A549 (cell line): Measurements from ENCODE around the gene TWF1. TPM values are rescaled to one million over a fixed set of nuclear protein-coding genes. Genes with fewer than 3 reads are reported as not detected.
"Not testable (repeated sequence)": the region's sequence is repeated elsewhere in the genome, so short reads cannot be mapped to it uniquely, and the experiment has no call there.

Experiments
- ATAC-seq, 2 experiments: fragments of 200-7000 bp in 1 of 2; fragments of >200 bp in 1 of 2; cut with Nextera tagmentation in 1 of 2; cut with Tn5 transposase in 1 of 2; 3 replicates each; pipeline versions ENCODE4 v1.8.0 to v1.9.1; 2018 to 2020; ENCODE audit warnings: mild to moderate bottlenecking in 1 of 2, moderate library complexity in 1 of 2
- CTCF ChIA-PET: fragments of 300-600 bp; sonication (Branson Sonifier 250); formaldehyde crosslinking; extraction: SDS; loops from one replicate; lab custom pipeline; 2021; ENCODE audit warnings: antibody characterized with exemption, inconsistent platforms; lab: Yijun Ruan, JAX
- POLR2A ChIA-PET: fragments of 350-600 bp; formaldehyde crosslinking; extraction: SDS; loops from one replicate; lab custom pipeline; 2021; ENCODE audit warnings: antibody characterized with exemption, inconsistent platforms; lab: Yijun Ruan, JAX
- DNase-seq, 2 experiments: peaks; one replicate each; pipeline versions ENCODE4 v3.0.0 to v3.0.0-alpha.2; 2011 to 2016; ENCODE audit warnings: low read depth in 1 of 2, low spot score in 1 of 2
- FAIRE-seq: peaks from 2 replicates; lab custom pipeline; 2011; peaks lifted over from hg19 to GRCh38; lab: Jason Lieb, UNC
- H3K27ac ChIP-seq, 2 experiments: fragments of >200 bp; sonication (Bioruptor Twin); formaldehyde crosslinking; 3 replicates each; pipeline ENCODE4 v1.5.1; 2016 to 2017
- H3K4me1 ChIP-seq: fragments of >200 bp; sonication (Bioruptor Twin); formaldehyde crosslinking; 3 replicates; pipeline ENCODE4 v1.6.1; 2016
- H3K4me2 ChIP-seq: fragments of >200 bp; sonication (Bioruptor Twin); formaldehyde crosslinking; 3 replicates; pipeline ENCODE4 v1.6.1; 2016
- H3K4me3 ChIP-seq: fragments of >200 bp; sonication (Bioruptor Twin); formaldehyde crosslinking; 3 replicates; pipeline ENCODE4 v1.5.1; 2016
- H3K9me3 ChIP-seq: fragments of >200 bp; sonication (Bioruptor Twin); formaldehyde crosslinking; 3 replicates; pipeline ENCODE4 v1.6.1; 2016
- BCL3 ChIP-seq: fragments of >200 bp; sonication (Bioruptor Twin); formaldehyde crosslinking; IDR thresholded peaks from 3 replicates; pipeline ENCODE4 v1.6.1; 2016
- BHLHE40 ChIP-seq: IDR thresholded peaks from 2 replicates; pipeline ENCODE4 v1.6.1; 2012; ENCODE audit warnings: low read depth, low read length, inconsistent platforms
- CEBPB ChIP-seq, 2 experiments: fragments of >200 bp in 1 of 2; sonication (Bioruptor Twin) in 1 of 2; formaldehyde crosslinking in 1 of 2; IDR thresholded peaks; 2 replicates each; pipeline ENCODE4 v1.6.1; 2012 to 2016
- CHD4 ChIP-seq: fragments of 200-600 bp; sonication (generic); IDR thresholded peaks from 2 replicates; pipeline ENCODE4 v1.6.1; 2016; ENCODE audit warnings: antibody characterized with exemption, mild to moderate bottlenecking, borderline replicate concordance
- ESRRA ChIP-seq: fragments of 150-350 bp; IDR thresholded peaks from 2 replicates; pipeline ENCODE4 v1.6.1; 2014; ENCODE audit warnings: mild to moderate bottlenecking, low read length, borderline replicate concordance
- HES2 ChIP-seq: fragments of >200 bp; sonication (Bioruptor Twin); formaldehyde crosslinking; IDR thresholded peaks from 2 replicates; pipeline ENCODE4 v1.6.1; 2016
- HOXB13 ChIP-seq: fragments of 250-450 bp; sonication (Bioruptor Pico); IDR thresholded peaks from 2 replicates; pipeline ENCODE4 v1.5.0; 2020; ENCODE audit warnings: low read depth, mild to moderate bottlenecking, moderate library complexity
- POLR2A ChIP-seq: IDR thresholded peaks from 2 replicates; pipeline ENCODE4 v1.6.1; 2012; ENCODE audit warnings: mild to moderate bottlenecking, low read length
- RARB ChIP-seq: fragments of 250-450 bp; sonication (Bioruptor Pico); IDR thresholded peaks from 2 replicates; pipeline ENCODE4 v1.8.0; 2021; ENCODE audit warnings: mild to moderate bottlenecking, moderate library complexity
- TFCP2L1 ChIP-seq: fragments of 250-450 bp; sonication (Bioruptor Pico); IDR thresholded peaks from 2 replicates; pipeline ENCODE4 v1.5.0; 2021; ENCODE audit warnings: mild to moderate bottlenecking
- USF2 ChIP-seq: fragments of 450-650 bp; IDR thresholded peaks from 2 replicates; pipeline ENCODE4 v1.6.1; 2014; ENCODE audit warnings: antibody characterized with exemption
- ZC3H11A ChIP-seq: fragments of 450-650 bp; IDR thresholded peaks from 2 replicates; pipeline ENCODE4 v1.6.1; 2014; ENCODE audit warnings: antibody characterized with exemption, mild to moderate bottlenecking
- ZFP36 ChIP-seq: fragments of 450-650 bp; IDR thresholded peaks from 2 replicates; pipeline ENCODE4 v1.6.1; 2014; ENCODE audit warnings: borderline replicate concordance; ENCODE audit not compliant: partially characterized antibody
- ZSCAN20 ChIP-seq: fragments of 250-450 bp; sonication (Bioruptor Pico); IDR thresholded peaks from 2 replicates; pipeline ENCODE4 v1.8.0; 2022; ENCODE audit warnings: mild to moderate bottlenecking, moderate library complexity
- WGBS: methylation state at CpG from one replicate; pipeline ENCODE4 v1.1.6; 2017; ENCODE audit errors: missing lambda C conversion rate; 5-methylcytosine and 5-hydroxymethylcytosine counted together
- polyA plus RNA-seq, 4 experiments: library from polyadenylated mRNA; depleted of rRNA in 3 of 4; stranded (reverse); fragments of >200 nt; fragmentation: RNase III in 1 of 4; extraction: RNeasy Plus Mini Kit Qiagen cat#74134 plus additional on column Dnase treatment in 1 of 4; gene quantifications; 2 replicates in 3 of 4; 3 replicates in 1 of 4; pipeline ENCODE4 v1.2.3, GENCODE V29; 2011 to 2017
- TF ChIP-seq, protein P1 (sequence below): fragments of 250-450 bp; sonication (Bioruptor Pico); IDR thresholded peaks from 2 replicates; pipeline ENCODE4 v1.5.0; 2021; ENCODE audit warnings: mild to moderate bottlenecking, moderate library complexity, borderline replicate concordance
- TF ChIP-seq, protein P2 (sequence below): fragments of >200 bp; sonication (Bioruptor Twin); formaldehyde crosslinking; IDR thresholded peaks from 3 replicates; pipeline ENCODE4 v1.5.1; 2016
- TF ChIP-seq, protein P3 (sequence below): fragments of 150-350 bp; IDR thresholded peaks from 2 replicates; pipeline ENCODE4 v1.6.1; 2014; ENCODE audit warnings: low read depth, mild to moderate bottlenecking, low read length

The TWF1 gene
- polyA plus RNA-seq, 2 of the 4 experiments (the other 2 are of a cell fraction): 83.1 to 173 TPM

DNA sequence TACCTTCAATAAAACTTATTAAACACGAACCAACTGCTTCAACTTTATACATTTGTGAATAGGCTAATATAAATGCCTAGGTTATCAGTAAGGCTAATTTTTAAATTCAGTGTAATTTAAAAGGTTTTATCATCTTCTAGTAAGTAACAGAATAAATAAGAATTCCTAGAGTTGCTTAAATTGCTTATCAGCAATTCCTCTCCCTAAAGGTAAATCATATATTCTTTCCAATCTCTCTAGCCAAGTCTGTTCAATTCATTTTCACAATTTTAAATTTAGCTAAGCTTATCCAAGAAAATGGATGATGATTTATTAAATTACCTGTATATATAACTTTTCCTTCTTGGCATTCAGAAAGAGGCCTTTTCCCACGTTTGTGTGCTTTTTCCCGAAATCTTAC is 52.1 kb downstream of the TWF1 start:
- no peak overlapping the region for H3K4me2 ChIP-seq
- ChIA-PET POLR2A (no interaction called here), CTCF (no interaction called here)
- no peak for ATAC-seq
- H3K4me3 ChIP-seq: no peak overlapping the region
- 87% methylated on average over 3 of the region's 3 CpGs for WGBS
- no peak for TF ChIP-seq HES2
- TF ChIP-seq BHLHE40: no peak
- no peak for TF ChIP-seq ZC3H11A
- TF ChIP-seq TFCP2L1 (CRISPR knock-in tag): no peak
- no peak for TF ChIP-seq BCL3
- no peak for TF ChIP-seq ESRRA
- TF ChIP-seq ZFP36: no peak
- no peak for TF ChIP-seq USF2
- no peaks in the 10 kb centered on the region for H3K9me3 ChIP-seq
- FAIRE-seq: no peak
- H3K4me1 ChIP-seq: peaks cover 4% of the 10 kb centered on the region; the same call in 2 of the 3 replicates
- H3K27ac ChIP-seq: no peak overlapping the region
- DNase-seq: no peak

DNA sequence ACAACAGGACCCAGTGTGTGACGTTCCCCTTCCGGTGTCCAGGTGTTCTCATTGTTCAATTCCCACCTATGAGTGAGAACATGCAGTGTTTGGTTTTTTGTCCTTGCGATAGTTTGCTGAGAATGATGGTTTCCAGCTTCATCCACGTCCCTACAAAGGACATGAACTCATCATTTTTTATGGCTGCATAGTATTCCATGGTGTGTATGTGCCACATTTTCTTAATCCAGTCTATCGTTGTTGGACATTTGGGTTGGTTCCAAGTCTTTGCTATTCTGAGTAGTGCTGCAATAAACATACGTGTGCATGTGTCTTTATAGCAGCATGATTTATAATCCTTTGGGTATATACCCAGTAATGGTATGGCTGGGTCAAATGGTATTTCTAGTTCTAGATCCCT is 54.8 kb downstream of the TWF1 start:
- H3K4me1 ChIP-seq, CTCF ChIA-PET, POLR2A ChIA-PET, H3K9me3 ChIP-seq, DNase-seq, H3K4me2 ChIP-seq, H3K4me3 ChIP-seq, FAIRE-seq, H3K27ac ChIP-seq, ATAC-seq: not testable (repeated sequence)
- 93% methylated on average over 4 of the region's 6 CpGs for WGBS

DNA sequence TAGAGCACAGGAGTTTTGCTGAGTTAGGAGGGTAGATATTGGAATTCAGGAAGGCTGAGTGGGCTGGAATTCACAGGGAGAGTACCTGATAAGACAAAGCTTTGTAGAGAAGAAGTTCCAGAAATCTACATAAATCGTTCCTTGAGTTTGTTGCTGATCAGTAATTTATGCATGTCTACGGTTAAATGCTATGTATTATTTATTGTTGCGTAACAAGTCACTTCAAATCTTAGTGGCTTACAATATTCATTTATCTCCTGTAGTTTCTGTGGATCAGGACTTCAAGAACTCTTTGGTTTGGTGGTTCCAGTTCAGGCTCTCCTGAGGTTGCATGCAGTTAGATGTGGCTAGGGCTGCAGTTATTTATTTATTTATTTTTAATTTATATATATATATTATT is 55.3 kb downstream of the TWF1 start:
- H3K4me1 ChIP-seq: no peaks in the 10 kb centered on the region
- TF ChIP-seq POLR2A (no peak), CEBPB (IDR thresholded peaks at IDR 0.05) (peak; percentile 31 to 58; a peak in 1 of 4 replicates), BHLHE40 (no peak), HES2 (no peak)
- TF ChIP-seq, protein P1, sequence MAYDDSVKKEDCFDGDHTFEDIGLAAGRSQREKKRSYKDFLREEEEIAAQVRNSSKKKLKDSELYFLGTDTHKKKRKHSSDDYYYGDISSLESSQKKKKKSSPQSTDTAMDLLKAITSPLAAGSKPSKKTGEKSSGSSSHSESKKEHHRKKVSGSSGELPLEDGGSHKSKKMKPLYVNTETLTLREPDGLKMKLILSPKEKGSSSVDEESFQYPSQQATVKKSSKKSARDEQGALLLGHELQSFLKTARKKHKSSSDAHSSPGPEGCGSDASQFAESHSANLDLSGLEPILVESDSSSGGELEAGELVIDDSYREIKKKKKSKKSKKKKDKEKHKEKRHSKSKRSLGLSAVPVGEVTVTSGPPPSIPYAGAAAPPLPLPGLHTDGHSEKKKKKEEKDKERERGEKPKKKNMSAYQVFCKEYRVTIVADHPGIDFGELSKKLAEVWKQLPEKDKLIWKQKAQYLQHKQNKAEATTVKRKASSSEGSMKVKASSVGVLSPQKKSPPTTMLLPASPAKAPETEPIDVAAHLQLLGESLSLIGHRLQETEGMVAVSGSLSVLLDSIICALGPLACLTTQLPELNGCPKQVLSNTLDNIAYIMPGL (CRISPR knock-in tag): no peak
- ChIA-PET CTCF (no interaction called here), POLR2A (no interaction called here)
- FAIRE-seq (no peak), ATAC-seq (no peak), DNase-seq (no peak)
- no peak overlapping the region for H3K4me3 ChIP-seq
- 90% methylated on average over 3 of the region's 3 CpGs for WGBS
- H3K9me3 ChIP-seq: no peaks in the 10 kb centered on the region
- H3K4me2 ChIP-seq: no peak overlapping the region
- H3K27ac ChIP-seq: no peak overlapping the region

- no peak for ATAC-seq
- FAIRE-seq: peak; percentile 7
- POLR2A ChIA-PET: interaction anchor here (0.6 kb wide), 1 partner anchor 64 kb away, joined by 4 read pairs; no protein-coding TSS in a partner anchor
These were observed 57.1 kb downstream of the TWF1 start for GRCh38 chr12:43749016-43749415.

DNA sequence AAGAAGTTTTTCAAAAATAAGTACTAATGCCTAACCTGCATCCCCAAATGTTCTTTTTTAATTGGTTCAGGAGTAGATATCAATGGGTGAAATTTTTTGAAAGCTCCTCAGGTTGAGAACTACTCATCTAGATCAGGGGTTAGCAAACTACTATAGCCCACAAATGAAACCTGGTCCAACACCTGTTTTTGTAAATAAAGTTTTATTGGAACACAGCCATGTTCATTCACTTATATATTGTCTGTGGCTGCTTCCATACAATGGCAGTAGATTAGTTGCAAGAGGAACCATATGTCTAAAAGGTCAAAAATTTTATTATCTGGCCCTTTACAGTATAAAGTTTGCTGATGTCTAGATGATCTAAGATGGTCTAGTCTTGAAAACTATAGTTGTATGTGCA is 61.3 kb downstream of the TWF1 start:
- DNase-seq (no peak), FAIRE-seq (no peak)
- ChIA-PET POLR2A (no interaction called here), CTCF (no interaction called here)
- H3K4me2 ChIP-seq: no peak overlapping the region
- H3K4me3 ChIP-seq: no peak overlapping the region
- no peaks in the 10 kb centered on the region for H3K9me3 ChIP-seq
- TF ChIP-seq, protein P2, sequence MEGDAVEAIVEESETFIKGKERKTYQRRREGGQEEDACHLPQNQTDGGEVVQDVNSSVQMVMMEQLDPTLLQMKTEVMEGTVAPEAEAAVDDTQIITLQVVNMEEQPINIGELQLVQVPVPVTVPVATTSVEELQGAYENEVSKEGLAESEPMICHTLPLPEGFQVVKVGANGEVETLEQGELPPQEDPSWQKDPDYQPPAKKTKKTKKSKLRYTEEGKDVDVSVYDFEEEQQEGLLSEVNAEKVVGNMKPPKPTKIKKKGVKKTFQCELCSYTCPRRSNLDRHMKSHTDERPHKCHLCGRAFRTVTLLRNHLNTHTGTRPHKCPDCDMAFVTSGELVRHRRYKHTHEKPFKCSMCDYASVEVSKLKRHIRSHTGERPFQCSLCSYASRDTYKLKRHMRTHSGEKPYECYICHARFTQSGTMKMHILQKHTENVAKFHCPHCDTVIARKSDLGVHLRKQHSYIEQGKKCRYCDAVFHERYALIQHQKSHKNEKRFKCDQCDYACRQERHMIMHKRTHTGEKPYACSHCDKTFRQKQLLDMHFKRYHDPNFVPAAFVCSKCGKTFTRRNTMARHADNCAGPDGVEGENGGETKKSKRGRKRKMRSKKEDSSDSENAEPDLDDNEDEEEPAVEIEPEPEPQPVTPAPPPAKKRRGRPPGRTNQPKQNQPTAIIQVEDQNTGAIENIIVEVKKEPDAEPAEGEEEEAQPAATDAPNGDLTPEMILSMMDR: no peak
- TF ChIP-seq ZC3H11A (no peak), CHD4 (no peak), ZSCAN20 (CRISPR knock-in tag) (no peak), RARB (CRISPR knock-in tag) (no peak)
- TF ChIP-seq, protein P3, sequence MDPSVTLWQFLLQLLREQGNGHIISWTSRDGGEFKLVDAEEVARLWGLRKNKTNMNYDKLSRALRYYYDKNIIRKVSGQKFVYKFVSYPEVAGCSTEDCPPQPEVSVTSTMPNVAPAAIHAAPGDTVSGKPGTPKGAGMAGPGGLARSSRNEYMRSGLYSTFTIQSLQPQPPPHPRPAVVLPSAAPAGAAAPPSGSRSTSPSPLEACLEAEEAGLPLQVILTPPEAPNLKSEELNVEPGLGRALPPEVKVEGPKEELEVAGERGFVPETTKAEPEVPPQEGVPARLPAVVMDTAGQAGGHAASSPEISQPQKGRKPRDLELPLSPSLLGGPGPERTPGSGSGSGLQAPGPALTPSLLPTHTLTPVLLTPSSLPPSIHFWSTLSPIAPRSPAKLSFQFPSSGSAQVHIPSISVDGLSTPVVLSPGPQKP: no peak
- TF ChIP-seq, all 56 proteins: peak for 0
- no peak for ATAC-seq
- no peaks in the 10 kb centered on the region for H3K4me1 ChIP-seq
- H3K27ac ChIP-seq: no peak overlapping the region

More at GRCh38 chr12:43749016-43749415, 57.1 kb downstream of the TWF1 start:
- no peak overlapping the region for H3K4me2 ChIP-seq
- DNase-seq: no peak
- WGBS: 87% methylated on average over 5 of the region's 5 CpGs
- no peaks in the 10 kb centered on the region for H3K4me1 ChIP-seq
- CTCF ChIA-PET: interaction anchor here (0.8 to 2.2 kb wide), 3 partner anchors 19 to 134 kb away, joined by 3 to 7 read pairs (median 4); no protein-coding TSS in a partner anchor
- no peak overlapping the region for H3K27ac ChIP-seq
- TF ChIP-seq HOXB13 (CRISPR knock-in tag): no peak
- H3K4me3 ChIP-seq: no peak overlapping the region
- no peaks in the 10 kb centered on the region for H3K9me3 ChIP-seq
